Stimulated activated CD4-positive, alpha-beta T cell treated with anti-CD3 and anti-CD28 coated beads, TNF-alpha, amount 100 ng/mL, for 24 hours (primary cell): Measurements from ENCODE around the gene CADPS.

Source experiments
- DNase-seq, 3 experiments: peaks; one replicate each; pipeline ENCODE4 v3.0.0-alpha.2; 2020; ENCODE audit warnings: low read depth in 3 of 3

The CADPS gene

DNA sequence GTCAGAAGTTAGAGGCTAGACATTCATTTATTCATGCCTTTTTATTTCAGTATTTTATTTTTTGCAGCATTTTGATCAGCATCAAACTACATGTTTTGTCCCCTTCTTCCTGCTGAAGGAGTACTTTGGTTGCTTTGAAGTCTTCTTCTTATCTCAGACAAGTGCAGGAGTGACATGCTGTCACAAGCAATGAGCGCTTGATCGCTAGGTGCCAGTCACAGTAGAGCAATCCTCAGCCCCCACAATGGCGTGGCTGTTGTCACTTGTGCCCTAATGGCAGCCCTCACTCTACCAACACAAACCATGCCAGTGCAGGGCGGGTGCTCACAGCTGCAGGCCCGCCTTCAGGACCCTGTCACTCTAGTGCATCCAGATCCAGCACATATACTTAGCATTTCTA is 317.2 kb downstream of the CADPS start:
- no peak for DNase-seq

DNA sequence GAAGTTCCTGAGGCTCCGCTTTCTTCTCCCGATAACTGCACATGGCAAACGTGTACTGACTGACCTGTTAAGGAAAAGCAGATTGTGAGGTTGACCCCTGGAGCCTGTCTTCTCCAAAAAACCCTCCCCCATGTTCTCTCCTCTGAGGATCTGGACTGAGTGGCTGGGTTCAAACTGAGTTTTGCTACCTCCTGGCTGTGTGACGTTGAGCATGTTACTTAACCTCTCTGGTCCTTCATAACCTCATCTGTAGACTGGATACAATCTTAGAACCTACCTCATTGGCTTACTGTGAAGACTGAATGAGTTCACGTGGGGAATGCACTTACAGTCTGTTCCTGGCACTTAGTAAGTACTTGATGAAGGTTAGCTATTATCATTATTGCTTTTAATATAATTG is 317.8 kb downstream of the CADPS start:
- no peak for DNase-seq

DNA sequence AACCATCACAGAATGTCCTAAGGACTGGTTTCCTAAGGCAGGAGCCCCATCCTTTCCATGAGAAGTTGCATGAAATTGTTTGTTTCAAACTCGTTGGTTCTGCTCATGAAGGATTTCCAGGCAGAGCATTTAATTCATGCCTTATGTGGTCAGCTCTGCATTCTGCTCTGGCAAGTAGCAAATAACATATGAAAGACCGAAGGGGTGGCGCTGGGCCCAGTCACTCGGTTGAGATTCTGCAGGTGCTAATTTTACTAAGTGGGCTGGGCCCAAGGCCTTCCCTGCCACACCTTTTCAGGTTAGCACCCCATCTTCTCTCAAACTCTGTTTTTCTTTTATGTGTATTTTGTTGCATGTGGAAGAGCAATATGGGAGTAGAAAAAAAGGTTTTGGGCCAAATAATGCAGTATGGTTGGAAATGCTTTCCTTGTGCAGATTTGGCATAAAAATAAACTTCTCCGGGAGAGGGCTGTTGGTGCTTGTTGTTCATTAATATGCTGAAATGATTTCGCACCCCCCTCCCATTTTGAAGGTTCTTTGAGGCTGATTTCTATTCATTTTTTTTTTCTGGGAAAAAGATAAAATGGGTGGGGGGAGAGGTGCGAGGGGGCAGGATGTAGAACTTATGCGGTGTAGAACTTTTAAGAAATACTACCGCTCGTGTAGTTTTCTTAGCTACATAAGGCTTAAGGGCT is 318.9 kb downstream of the CADPS start:
- DNase-seq, result no peak

DNA sequence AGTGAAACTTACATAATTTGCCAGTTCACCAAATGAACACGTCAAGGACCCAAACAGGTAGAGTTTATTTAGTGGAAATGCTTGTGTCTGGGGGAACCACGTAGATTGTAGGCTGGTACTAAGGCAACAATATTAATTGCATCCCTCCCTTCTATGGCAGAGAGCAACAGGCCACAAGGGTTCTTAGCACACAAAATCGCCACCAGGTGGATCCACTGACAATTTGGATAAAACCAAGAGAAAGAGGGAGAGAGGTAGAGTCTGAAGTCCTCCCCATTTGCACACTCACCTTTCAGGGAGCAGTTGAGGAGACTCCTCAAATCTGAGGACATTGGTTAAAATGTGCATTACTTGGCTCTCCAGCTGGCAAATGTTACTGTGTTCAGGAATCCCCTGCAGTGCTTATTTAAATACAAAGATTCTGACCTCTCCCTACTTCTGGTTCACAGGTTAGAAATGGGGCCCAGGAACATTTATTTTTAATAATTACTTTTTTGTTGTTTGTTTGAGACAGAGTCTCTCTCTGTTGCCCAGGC is 320.9 kb downstream of the CADPS start:
- DNase-seq, result no peak

DNA sequence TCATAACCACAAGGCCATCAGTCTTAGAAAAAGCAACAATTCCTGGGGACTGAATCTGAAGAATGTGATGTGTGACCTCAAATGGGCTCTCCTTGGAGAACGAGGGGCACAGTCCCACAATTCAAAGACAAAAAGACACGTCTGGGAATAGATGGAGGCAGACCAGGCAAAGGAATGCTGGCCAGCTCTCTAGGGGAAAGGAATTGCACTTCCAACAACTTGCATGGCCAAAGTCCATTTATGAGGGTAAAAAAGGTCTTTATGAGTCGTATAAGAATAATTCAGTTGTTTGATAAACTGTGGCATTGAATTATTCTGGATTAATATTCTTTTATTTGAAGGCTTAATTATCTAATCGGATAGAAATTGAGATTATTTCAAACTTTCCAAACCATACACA is 321.4 kb downstream of the CADPS start:
- DNase-seq, result no peak

DNA sequence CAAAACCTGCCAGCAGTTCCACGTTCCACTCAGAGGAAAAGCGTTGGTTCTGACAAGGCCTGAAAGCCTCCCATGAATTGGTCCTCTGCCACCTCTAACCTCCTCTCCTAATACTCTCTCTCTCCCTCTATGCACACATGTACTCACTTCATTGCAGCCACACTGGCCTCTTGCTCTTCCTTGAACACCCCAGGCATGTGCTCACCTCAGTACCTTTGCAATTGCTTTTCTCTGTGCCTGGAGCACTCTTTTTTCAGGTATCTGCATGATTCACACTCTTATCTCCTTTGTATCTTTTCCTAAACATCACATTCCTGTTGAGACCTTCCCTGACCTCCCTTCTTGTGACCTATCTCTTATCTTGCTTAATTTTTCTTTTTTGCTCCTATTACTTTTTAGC is 323.7 kb downstream of the CADPS start:
- no peak for DNase-seq

DNA sequence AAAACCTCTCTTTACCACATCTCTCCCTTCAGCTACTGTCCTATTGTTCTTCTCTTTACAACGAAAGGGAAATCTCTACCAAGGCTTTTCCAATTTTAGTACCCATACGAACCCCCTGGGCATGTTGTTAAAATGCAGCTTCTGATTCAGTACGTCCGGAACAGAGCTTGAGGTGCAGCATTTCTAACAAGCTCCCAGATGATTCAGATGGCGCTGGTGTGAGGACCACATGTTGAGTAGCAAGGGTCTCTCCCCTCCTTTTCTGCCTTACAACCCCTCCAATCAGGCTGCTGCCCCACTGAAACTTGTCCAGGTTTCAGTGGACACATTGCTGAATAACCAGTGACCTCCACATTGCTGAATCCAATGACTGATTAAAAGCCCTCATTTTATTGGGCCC is 324.8 kb downstream of the CADPS start:
- DNase-seq, result no peak

DNA sequence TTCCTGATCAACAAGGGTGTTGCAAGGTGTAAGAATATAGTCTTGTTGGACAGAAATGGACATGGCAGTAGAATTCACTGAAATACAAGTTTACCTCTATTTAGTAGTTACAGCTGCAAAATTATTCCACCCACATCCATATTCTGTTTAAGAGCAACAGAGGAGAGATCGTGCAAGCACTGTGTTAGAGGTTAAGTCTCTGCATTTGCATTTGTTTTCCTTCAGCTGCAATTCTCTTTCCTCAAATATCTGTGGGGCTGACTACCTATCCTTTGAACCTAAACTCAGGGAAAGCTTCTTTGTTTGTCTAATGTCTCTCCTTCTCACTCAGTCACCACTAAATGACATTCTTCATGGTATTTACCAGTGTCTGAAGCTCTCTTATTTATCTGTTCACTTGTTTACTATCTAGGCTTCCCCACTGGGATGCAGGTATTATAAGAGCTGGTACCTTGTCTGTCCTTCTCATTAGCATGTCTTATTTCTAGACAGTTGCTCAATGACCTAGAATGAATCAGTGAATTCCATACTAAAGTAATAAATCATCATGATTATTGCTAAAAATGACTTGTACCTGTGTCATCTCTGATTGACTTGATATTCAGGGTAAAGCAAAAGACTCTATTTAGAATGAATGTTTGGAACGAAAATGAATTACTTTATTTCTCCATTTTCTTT is 326.5 kb downstream of the CADPS start:
- no peak for DNase-seq

DNA sequence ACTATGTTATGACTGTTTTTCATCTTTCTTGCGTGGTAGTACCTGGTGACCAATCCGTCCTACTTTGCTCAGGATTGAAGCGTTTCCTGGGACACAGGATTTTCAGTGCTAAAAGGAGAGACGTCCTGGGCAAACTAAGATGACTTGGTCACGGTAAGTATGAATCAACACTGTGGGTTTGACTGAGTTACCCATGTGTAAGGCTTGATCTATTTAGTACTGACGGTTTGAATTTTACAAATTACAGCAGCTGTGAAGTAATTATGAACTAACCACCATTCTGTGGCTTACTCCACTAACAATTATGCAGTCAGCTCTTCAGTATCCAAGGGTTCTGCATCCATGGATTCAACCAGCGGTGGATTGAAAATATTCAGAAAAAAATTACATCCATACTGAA is 328.9 kb downstream of the CADPS start:
- DNase-seq, result no peak

DNA sequence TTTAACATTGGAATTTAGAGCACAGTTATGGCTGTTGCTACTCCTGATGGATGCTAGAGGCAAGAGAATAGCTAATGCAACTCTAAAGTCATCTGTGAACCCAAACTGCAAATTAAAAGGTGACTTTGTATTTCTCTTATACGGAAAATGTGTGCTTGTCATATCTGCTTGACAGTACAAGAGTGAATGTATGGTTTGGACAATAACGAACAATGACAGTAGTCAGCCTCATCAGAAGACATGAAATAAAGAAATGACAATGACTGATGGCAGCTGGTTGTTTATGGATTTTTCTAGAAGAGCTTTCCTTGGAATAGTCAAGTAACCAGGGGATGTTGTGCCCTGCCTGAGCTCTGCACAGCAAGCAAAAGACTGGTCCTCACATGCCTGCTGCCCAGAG is 333.0 kb downstream of the CADPS start:
- DNase-seq, result no peak

DNA sequence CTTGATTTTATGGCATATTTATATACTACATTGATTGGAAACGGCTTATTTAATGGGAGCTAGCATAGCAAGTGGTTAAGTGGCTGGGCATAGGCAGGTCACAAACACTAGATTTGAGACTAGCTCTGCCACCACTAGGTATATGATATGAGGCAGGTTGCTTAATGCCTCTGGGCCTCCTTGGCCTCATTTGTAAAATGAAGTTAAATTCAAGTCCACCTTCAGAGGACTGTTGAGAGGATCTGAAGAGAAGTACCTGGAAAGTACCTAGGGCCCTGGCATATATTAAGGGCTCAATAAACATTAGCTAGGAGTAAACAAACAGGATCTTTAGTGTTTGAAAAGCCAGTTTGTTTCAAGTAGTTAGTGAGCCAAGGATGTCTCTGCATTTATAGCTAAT is 335.5 kb downstream of the CADPS start:
- no peak for DNase-seq

DNA sequence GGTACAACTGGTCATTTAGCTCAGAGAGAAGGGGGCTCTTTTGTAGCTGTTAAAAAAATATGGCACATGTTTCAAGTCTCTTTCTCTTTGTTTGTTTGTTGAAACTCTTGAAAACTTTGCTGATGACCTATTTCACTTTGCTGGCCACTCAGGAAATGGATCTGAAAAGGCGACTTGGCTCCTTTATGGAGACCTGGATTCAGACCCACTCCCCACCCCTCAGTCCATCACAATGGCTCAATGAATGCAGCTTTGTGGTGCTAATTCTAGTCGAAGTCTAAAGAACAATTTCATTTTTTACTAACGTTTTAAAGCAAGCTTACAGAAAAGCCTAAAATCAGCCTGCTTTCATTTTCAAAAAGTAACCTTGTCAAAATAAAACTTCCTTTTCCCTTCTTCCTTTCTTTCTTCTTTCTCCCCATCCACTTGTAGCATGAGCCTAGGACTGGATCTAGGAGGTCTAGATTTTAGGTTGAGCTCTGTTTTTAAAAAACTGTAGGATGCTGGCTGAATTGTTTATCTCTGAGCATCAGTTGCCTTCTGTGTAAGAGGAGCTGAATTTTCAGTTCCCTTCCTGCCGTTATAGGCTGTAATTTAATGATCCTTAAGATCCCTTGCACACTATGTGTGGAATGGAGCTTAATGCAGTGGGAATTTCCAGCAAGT is 336.4 kb downstream of the CADPS start:
- no peak for DNase-seq

DNA sequence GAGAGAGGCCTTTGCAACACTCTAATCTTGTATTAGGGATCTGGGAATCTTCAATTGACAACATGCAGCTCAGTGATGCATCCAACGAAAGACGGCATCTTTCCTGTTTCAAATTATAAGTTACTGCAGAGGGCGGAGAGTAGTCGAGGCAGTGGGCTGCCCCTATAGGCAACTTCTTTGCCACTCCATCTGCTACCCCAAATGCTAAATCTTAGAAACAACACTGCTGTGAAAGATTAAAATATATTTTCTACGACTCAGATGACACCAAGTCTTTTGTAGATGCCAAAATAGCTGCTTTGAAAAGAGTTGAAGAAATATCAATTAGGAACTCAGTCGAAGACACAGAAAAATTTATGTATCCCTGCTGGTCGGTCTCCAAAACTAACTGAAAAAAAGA is 340.9 kb downstream of the CADPS start:
- no peak for DNase-seq

DNA sequence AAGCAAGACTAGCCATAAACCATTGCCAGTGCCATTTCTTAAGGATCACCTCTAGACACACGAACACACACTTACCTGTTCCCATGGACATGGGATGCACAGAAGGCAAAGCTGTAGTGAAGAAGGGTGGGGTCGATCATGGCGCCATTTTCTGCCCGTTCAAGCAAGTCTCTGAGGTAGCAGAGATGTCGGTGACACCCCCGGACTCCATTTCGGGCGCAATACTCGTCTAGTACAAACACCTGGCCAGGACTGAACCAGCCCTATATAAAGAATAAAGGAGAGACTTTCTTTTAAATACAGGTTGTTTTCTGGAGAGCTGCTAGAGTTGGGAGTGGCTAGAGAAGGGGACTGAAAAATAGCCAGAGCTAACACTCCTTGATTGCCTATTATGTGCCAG is 342.4 kb downstream of the CADPS start:
- DNase-seq, result no peak

DNA sequence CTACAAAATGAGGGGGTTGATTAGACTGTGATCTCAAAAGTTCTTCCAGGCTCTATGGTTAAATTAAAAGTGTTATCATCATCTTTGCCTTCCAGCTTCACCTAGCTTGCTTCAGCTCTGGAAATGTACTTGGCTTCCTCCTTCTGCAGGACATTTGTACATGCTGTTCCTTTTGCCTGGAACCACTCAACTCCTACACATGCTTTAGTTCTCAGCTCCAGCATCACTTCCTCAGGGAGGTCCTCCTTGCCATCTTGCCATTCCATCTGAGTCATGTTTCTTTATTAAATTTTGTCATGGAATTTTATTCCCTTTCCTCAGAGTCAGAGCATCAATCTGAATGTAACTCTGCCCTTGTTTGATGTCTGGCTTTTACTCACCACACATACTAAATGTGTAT is 343.2 kb downstream of the CADPS start:
- DNase-seq, result no peak

DNA sequence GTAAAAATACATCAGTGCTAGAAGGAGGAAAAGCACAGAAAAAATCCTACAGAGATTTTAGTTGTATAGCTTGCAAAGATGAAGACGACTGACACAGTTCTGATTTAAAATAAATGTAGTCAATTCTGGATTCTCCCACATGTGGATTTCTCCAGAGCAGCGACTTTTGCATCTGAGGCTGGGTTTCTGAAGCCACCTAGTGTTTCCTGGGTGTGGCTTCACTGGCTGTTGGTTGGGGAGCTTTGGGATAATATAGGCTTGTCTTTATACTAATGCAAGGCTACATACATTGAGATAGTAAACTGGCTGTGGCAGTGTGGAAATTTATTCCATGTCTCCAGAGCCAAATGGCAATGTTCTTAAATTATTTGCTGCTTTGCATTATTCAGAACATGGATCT is 343.7 kb downstream of the CADPS start:
- no peak for DNase-seq

DNA sequence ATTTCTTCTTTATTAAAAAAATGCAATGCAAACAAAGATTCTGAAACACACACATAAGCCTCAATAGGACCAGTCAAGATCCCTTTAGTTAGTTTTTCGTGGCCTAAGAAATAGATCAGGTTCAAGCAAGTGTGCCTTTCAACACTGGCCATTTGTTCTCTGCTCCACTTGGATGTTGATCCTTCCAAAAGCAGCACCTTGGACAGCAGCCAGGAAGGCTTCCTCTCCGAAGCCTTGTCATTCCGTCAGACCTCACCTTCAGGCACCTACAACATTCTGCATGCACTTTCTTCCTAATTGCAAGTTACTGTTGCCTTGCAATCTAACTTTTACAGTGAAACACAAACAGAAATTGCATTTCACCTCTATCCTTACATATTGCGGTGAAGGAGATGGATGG is 346.0 kb downstream of the CADPS start:
- DNase-seq, result no peak

DNA sequence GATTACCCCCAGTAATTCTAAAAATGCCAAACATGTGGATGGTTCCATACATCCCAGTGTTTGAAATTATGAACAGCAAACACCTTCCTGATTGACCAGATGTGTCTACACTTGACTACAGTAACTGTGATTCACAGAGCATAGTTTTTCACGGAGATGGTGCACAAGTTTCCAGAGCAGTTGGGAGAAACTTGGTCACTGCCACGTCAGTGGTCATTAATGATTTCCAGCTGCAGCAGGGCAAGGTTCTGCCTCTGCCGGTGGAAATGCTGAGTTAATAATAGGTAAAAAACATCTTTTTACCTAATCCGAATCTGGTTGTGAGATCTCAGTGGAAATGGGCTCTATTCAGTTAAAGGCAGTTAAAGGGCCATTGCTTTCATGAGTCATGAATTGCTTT is 347.7 kb downstream of the CADPS start:
- DNase-seq, result no peak

DNA sequence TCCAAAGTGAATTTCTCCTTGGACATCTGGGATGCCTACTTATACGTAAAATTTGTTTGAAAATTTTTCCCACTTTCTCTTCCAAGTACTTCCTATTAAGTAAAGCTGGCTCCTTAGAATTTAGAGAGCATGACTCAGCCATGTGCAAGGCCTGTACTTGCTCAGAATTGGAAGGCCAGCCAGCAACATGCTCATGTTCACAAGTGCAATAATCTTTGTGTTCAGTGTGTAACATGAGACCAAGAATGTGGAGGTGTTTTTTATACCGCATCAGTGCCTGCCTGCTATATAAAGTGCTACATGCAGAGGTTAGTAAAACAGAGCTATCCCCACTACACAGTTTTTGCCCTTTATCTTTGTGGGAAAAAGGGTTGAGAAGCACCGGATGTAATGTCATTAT is 349.9 kb downstream of the CADPS start:
- DNase-seq, result no peak

DNA sequence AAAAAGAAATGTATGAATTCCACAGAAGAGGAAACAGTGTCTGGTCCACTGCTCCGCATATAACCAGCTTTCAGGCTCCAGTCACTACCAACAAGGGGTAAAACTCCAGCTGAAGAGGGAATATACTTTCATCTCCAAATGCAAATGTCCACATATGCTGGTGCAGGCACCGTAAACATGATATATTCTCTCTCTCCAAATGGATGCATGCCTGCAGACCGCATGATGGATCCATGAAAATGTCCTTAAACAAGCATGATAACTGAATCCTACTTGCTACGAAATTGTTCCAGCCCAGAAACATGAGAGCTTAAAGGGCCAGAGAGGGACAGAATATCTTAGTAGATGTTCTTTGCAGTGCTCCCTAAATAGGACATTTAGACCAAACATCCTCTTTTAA is 351.5 kb downstream of the CADPS start:
- no peak for DNase-seq

DNA sequence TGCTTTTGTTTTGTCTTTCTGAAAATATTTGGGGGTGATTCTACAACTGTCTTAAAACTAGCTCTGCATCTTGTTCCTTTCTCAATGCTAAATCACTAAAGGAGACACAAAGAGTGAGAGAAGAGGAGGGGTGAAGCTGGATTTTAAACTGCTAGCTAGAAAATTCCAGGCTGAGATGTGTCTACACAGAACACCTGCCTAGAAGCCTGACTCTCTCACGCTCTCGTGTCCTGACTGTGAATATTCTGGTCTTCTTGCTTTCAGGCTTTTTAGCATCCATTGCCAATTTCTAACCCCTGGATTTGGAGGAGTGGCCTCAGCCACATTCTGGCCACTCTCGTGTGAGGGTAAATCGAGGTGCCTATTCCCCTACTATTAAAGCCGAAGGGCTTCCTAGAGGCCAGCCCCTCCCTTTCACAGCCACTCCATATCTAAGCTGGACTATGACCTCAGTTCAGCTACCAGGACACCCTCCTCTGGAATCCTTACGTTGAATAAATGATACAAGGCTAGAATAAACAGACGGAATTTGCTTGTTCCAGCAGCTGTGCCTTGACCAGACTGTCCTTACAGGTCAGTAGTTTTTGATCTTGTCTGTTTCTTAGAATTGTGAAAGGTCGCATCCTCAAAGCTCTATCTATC is 353.6 kb downstream of the CADPS start:
- DNase-seq, result no peak

DNA sequence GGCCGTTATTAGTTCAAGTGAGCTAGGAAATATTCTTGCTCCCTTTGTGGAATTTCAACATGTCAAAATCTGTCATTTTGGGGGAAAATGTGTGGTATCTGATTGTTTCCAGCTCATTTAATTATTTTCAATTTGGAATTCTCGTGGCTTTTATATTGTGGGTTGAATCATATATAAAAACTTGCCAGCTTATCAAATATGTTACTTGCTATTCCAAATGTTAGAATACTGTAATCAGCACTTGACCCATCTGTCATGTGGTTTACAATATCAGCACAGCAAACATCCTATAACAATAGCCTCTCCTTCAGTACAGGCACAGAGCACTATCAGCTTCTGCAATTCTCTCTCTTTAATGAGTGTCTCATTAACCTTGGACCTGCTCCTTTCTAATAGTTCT is 371.7 kb downstream of the CADPS start:
- DNase-seq, result no peak
